Measurements from ENCODE around the gene HVCN1. TPM values are rescaled to one million over a fixed set of nuclear protein-coding genes. Genes with fewer than 3 reads are reported as not detected.

The HVCN1 gene
- total and polyA plus RNA-seq, 2 donors from 2014 or later, result 4.7 to 7.1 TPM

GRCh38 chr12:110638796-110639195, 50.1 kb downstream of the HVCN1 start:
- Histone ChIP-seq H3K27me3 (ENCODE audit: control insufficient read depth, insufficient read depth, low read length) (no peaks in the 10 kb centered on the region), H3K36me3 (ENCODE audit: control insufficient read depth in 2 of 3, insufficient read depth in 3 of 3, low read length in 3 of 3) (peaks cover 0 to 2% (median 0%) of the 10 kb centered on the region in 3 donors), H3K4me3 (ENCODE audit: low read length in 3 of 3) (no peak overlapping the region), H3K4me1 (ENCODE audit: control insufficient read depth in 2 of 3, insufficient read depth in 2 of 3, low read depth in 1 of 3, low read length in 3 of 3) (no peaks in the 10 kb centered on the region), H3K9me3 (ENCODE audit: control insufficient read depth in 2 of 3, insufficient read depth in 1 of 3, low read length in 3 of 3) (no peaks in the 10 kb centered on the region), H3K9ac (ENCODE audit: low read length in 3 of 3) (no peak overlapping the region), H3K27ac (ENCODE audit: low read depth in 2 of 2, low read length in 2 of 2) (no peak overlapping the region)
- TF ChIP-seq CTCF (IDR thresholded peaks at IDR 0.05; ENCODE audit: borderline replicate concordance, extremely low read depth, insufficient read depth), result no peak
- DNase-seq, result no peak
- no peak for FAIRE-seq
- intact Hi-C loops (cut with DNase I), result no loop called here

GRCh38 chr12:110637869-110638441, 51.0 kb downstream of the HVCN1 start:
- TF ChIP-seq CTCF (IDR thresholded peaks at IDR 0.05; ENCODE audit: borderline replicate concordance, extremely low read depth, insufficient read depth), result no peak
- Histone ChIP-seq H3K36me3 (ENCODE audit: control insufficient read depth in 2 of 3, insufficient read depth in 3 of 3, low read length in 3 of 3) (peaks cover 0 to 3% (median 0%) of the 10 kb centered on the region in 3 donors), H3K9ac (ENCODE audit: low read length in 3 of 3) (no peak overlapping the region), H3K27me3 (ENCODE audit: control insufficient read depth, insufficient read depth, low read length) (no peaks in the 10 kb centered on the region), H3K27ac (ENCODE audit: low read depth in 2 of 2, low read length in 2 of 2) (no peak overlapping the region), H3K4me3 (ENCODE audit: low read length in 3 of 3) (no peak overlapping the region), H3K9me3 (ENCODE audit: control insufficient read depth in 2 of 3, insufficient read depth in 1 of 3, low read length in 3 of 3) (no peaks in the 10 kb centered on the region), H3K4me1 (ENCODE audit: control insufficient read depth in 2 of 3, insufficient read depth in 2 of 3, low read depth in 1 of 3, low read length in 3 of 3) (no peaks in the 10 kb centered on the region)
- FAIRE-seq (no peak), DNase-seq (no peak)
- intact Hi-C loops (cut with DNase I), result no loop called here

GRCh38 chr12:110636516-110636915, 52.4 kb downstream of the HVCN1 start:
- DNase-seq (no peak), FAIRE-seq (no peak)
- no peak overlapping the region for H3K4me3 ChIP-seq (ENCODE audit: low read length in 3 of 3)
- H3K9ac ChIP-seq (ENCODE audit: low read length in 3 of 3), result no peak overlapping the region
- no peaks in the 10 kb centered on the region for H3K4me1 ChIP-seq (ENCODE audit: control insufficient read depth in 2 of 3, insufficient read depth in 2 of 3, low read depth in 1 of 3, low read length in 3 of 3)
- TF ChIP-seq CTCF (IDR thresholded peaks at IDR 0.05; ENCODE audit: borderline replicate concordance, extremely low read depth, insufficient read depth), result no peak
- H3K27ac ChIP-seq (ENCODE audit: low read depth in 2 of 2, low read length in 2 of 2), result no peak overlapping the region
- H3K9me3 ChIP-seq (ENCODE audit: control insufficient read depth in 2 of 3, insufficient read depth in 1 of 3, low read length in 3 of 3), result no peaks in the 10 kb centered on the region
- H3K36me3 ChIP-seq (ENCODE audit: control insufficient read depth in 2 of 3, insufficient read depth in 3 of 3, low read length in 3 of 3), result peaks cover 0 to 12% (median 3%) of the 10 kb centered on the region in 3 donors
- intact Hi-C loops (cut with DNase I), result no loop called here
- H3K27me3 ChIP-seq (ENCODE audit: control insufficient read depth, insufficient read depth, low read length), result no peaks in the 10 kb centered on the region

- H3K4me1 ChIP-seq (ENCODE audit: control insufficient read depth in 2 of 3, insufficient read depth in 2 of 3, low read depth in 1 of 3, low read length in 3 of 3), result no peaks in the 10 kb centered on the region
- no peak overlapping the region for H3K27ac ChIP-seq (ENCODE audit: low read depth in 2 of 2, low read length in 2 of 2)
- no peak overlapping the region for H3K4me3 ChIP-seq (ENCODE audit: low read length in 3 of 3)
- no peak for TF ChIP-seq CTCF (IDR thresholded peaks at IDR 0.05; ENCODE audit: borderline replicate concordance, extremely low read depth, insufficient read depth)
- H3K27me3 ChIP-seq (ENCODE audit: control insufficient read depth, insufficient read depth, low read length), result no peaks in the 10 kb centered on the region
- no peaks in the 10 kb centered on the region for H3K9me3 ChIP-seq (ENCODE audit: control insufficient read depth in 2 of 3, insufficient read depth in 1 of 3, low read length in 3 of 3)
- intact Hi-C loops (cut with DNase I), result no loop called here
- FAIRE-seq (no peak), DNase-seq (no peak)
- no peak overlapping the region for H3K9ac ChIP-seq (ENCODE audit: low read length in 3 of 3)
- peaks cover 0 to 10% (median 3%) of the 10 kb centered on the region in 3 donors for H3K36me3 ChIP-seq (ENCODE audit: control insufficient read depth in 2 of 3, insufficient read depth in 3 of 3, low read length in 3 of 3)
Observed at GRCh38 chr12:110635055-110635454, 53.9 kb downstream of the HVCN1 start.

All from kidney (tissue), 14 donors.